Nephron (organoid): Measurements from ENCODE around the gene OR5H15.

Experiments used
- H3K27ac Mint-ChIP-seq, 3 experiments: 2 replicates each; pipeline ENCODE4 v1.8.0; 2020; ENCODE audit warnings: mixed read lengths in 3 of 3, mild to moderate bottlenecking in 2 of 3, moderate library complexity in 1 of 3
- H3K27me3 Mint-ChIP-seq: 2 replicates; pipeline ENCODE4 v1.8.0; 2021; ENCODE audit warnings: low read depth, mild to moderate bottlenecking, moderate library complexity, mixed read lengths
- H3K36me3 Mint-ChIP-seq: 2 replicates; pipeline ENCODE4 v1.8.0; 2020; ENCODE audit warnings: low read depth, mixed read lengths
- H3K4me1 Mint-ChIP-seq: 2 replicates; pipeline ENCODE4 v1.8.0; 2020; ENCODE audit warnings: mixed read lengths
- H3K4me3 Mint-ChIP-seq, 3 experiments: 2 replicates each; pipeline ENCODE4 v1.8.0; 2020; ENCODE audit warnings: mild to moderate bottlenecking in 3 of 3, mixed read lengths in 3 of 3, moderate library complexity in 2 of 3
- H3K9me3 Mint-ChIP-seq: 2 replicates; pipeline ENCODE4 v1.8.0; 2020; ENCODE audit warnings: mixed read lengths
- CTCF ChIP-seq, 3 experiments: fragments of 200-600 bp; sonication (generic); IDR thresholded peaks; one replicate each; pipeline ENCODE4 v1.5.0; 2021; ENCODE audit warnings: antibody characterized with exemption in 3 of 3; ENCODE audit not compliant: unreplicated experiment in 3 of 3

OR5H15 gene

DNA sequence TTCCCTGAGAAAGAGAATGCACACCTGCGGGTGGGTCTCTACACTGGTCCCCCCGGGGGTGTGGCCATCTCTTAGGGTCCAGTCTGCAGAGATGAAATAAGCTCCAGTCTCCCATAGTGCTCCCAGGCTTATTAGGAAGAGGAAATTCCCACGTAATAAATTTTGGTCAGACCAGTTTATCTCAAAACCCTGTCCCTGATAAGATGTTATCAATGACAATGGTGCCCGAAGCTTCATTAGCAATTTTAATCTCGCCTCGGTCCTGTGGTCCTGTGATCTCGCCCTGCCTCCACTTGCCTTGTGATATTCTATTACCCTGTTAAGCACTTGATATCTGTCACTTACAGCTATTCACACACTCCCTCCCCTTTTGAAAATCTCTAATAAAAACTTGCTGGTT lies 46.8 kb downstream of the OR5H15 start:
- H3K9me3 Mint-ChIP-seq = no peaks in the 10 kb centered on the region
- no peak overlapping the region for H3K4me3 Mint-ChIP-seq
- H3K4me1 Mint-ChIP-seq = no peaks in the 10 kb centered on the region
- H3K27me3 Mint-ChIP-seq = no peaks in the 10 kb centered on the region
- no peak for TF ChIP-seq CTCF (IDR thresholded peaks at IDR 0.05; ENCODE audit: unreplicated experiment in 3 of 3)
- no peaks in the 10 kb centered on the region for H3K36me3 Mint-ChIP-seq
- H3K27ac Mint-ChIP-seq = no peak overlapping the region

GRCh38 chr3:98215051-98215450 lies 48.6 kb downstream of the OR5H15 start:
- Mint-ChIP-seq H3K4me1 (no peaks in the 10 kb centered on the region), H3K27me3 (no peaks in the 10 kb centered on the region), H3K4me3 (no peak overlapping the region), H3K9me3 (no peaks in the 10 kb centered on the region), H3K27ac (no peak overlapping the region), H3K36me3 (no peaks in the 10 kb centered on the region)
- TF ChIP-seq CTCF (IDR thresholded peaks at IDR 0.05; ENCODE audit: unreplicated experiment in 3 of 3) = no peak
